ENCODE measurements around the gene LAMA4.
A peak's percentile ranks its signal among the peaks of the same experiment; 100 is the strongest.

The LAMA4 gene

GRCh38 chr6:112296122-112296521 lies 41.8 kb upstream of the LAMA4 start:
- H3K4me3 ChIP-seq (replicated peaks in 1 of 2; ENCODE audit: low read depth in 2 of 2, low read length in 2 of 2): no peak overlapping the region
- peak; percentile 77 for TF ChIP-seq CTCF (IDR thresholded peaks at IDR 0.05; ENCODE audit: low read depth, low read length)
- peak; percentile 52 to 77 for DNase-seq (ENCODE audit: low read depth in 2 of 2)

GRCh38 chr6:112291161-112291762 lies 36.9 kb upstream of the LAMA4 start:
- DNase-seq (ENCODE audit: low read depth in 2 of 2): no peak
- TF ChIP-seq CTCF (IDR thresholded peaks at IDR 0.05; ENCODE audit: low read depth, low read length): no peak
- no peak overlapping the region for H3K4me3 ChIP-seq (replicated peaks in 1 of 2; ENCODE audit: low read depth in 2 of 2, low read length in 2 of 2)

- TF ChIP-seq CTCF (IDR thresholded peaks at IDR 0.05; ENCODE audit: low read depth, low read length): no peak
- no peak overlapping the region for H3K4me3 ChIP-seq (replicated peaks in 1 of 2; ENCODE audit: low read depth in 2 of 2, low read length in 2 of 2)
- DNase-seq (ENCODE audit: low read depth in 2 of 2): peak; percentile 80 to 97
Observed at GRCh38 chr6:112289038-112289566, 34.7 kb upstream of the LAMA4 start.

- H3K4me3 ChIP-seq (replicated peaks in 1 of 2; ENCODE audit: low read depth in 2 of 2, low read length in 2 of 2): no peak overlapping the region
- DNase-seq (ENCODE audit: low read depth in 2 of 2): no peak
- TF ChIP-seq CTCF (IDR thresholded peaks at IDR 0.05; ENCODE audit: low read depth, low read length): no peak
Observed at GRCh38 chr6:112288475-112288874, 34.1 kb upstream of the LAMA4 start.

- no peak for DNase-seq (ENCODE audit: low read depth in 2 of 2)
- no peak for TF ChIP-seq CTCF (IDR thresholded peaks at IDR 0.05; ENCODE audit: low read depth, low read length)
Observed at GRCh38 chr6:112287577-112288225, 33.3 kb upstream of the LAMA4 start.

GRCh38 chr6:112286500-112287144 lies 32.3 kb upstream of the LAMA4 start:
- DNase-seq (ENCODE audit: low read depth in 2 of 2): no peak
- TF ChIP-seq CTCF (IDR thresholded peaks at IDR 0.05; ENCODE audit: low read depth, low read length): no peak
- H3K4me3 ChIP-seq (replicated peaks in 1 of 2; ENCODE audit: low read depth in 2 of 2, low read length in 2 of 2): no peak overlapping the region

More at GRCh38 chr6:112287577-112288225, 33.3 kb upstream of the LAMA4 start:
- no peak overlapping the region for H3K4me3 ChIP-seq (replicated peaks in 1 of 2; ENCODE audit: low read depth in 2 of 2, low read length in 2 of 2)

Data from cardiac fibroblast (primary cell).